ENCODE measurements around the gene SKI. TPM values are rescaled to one million over a fixed set of nuclear protein-coding genes. Genes with fewer than 3 reads are reported as not detected.
A peak's percentile ranks its signal among the peaks of the same experiment; 100 is the strongest.

The SKI gene
- total and polyA plus RNA-seq, 2 experiments from 2014 or later, result 9.3 to 66.8 TPM

- TF ChIP-seq REST (IDR thresholded peaks at IDR 0.05; ENCODE audit: unreplicated experiment), result no peak
- no peak for TF ChIP-seq ETS1 (IDR thresholded peaks at IDR 0.05)
Measured at GRCh38 chr1:2228694-2229036, 546 bp downstream of the SKI start (continued).

- Histone ChIP-seq H3K27ac (ENCODE audit: low read depth) (no peak overlapping the region), H2AFZ (no peak overlapping the region), H3K4me2 (peak overlapping the region; percentile 99), H3K79me2 (replicated peaks; ENCODE audit: insufficient read depth) (peaks cover 55% of the 10 kb centered on the region), H3K27me3 (ENCODE audit: insufficient read depth) (no peaks in the 10 kb centered on the region), H3K36me3 (ENCODE audit: insufficient read depth) (no peaks in the 10 kb centered on the region), H3K4me1 (ENCODE audit: insufficient read depth) (peaks cover 34% of the 10 kb centered on the region; the same call in 1 of the 2 replicates), H3K9me2 (ENCODE audit: insufficient read depth) (no peaks in the 10 kb centered on the region), H3K4me3 (peak overlapping the region; percentile 85), H3F3A (replicated peaks; ENCODE audit: low read depth) (peaks cover 13% of the 10 kb centered on the region; the same call in 1 of the 2 replicates), H4K20me1 (replicated peaks; ENCODE audit: insufficient read depth) (peaks cover 36% of the 10 kb centered on the region)
- Mint-ChIP-seq H3K36me3 (ENCODE audit: low read depth) (peaks cover 10% of the 10 kb centered on the region), H3K4me3 (peak overlapping the region; percentile 97), H3K27ac (peak overlapping the region; percentile 93), H3K27me3 (ENCODE audit: insufficient read depth, low read depth, poor library complexity) (peaks cover 16% of the 10 kb centered on the region), H3K4me1 (peaks cover 37% of the 10 kb centered on the region), H3K9me3 (no peaks in the 10 kb centered on the region; the same call in 2 of the 3 replicates)
- ATAC-seq, result peak; percentile 5
- DNase-seq (ENCODE audit: low spot score), result peak; percentile 62
- TF ChIP-seq CTCF (conservative IDR thresholded peaks at IDR 0.05; ENCODE audit: low read depth in 2 of 2), result peak in 1 of 2 experiments; percentile 17; a peak in 1 of 4 replicates
- TF ChIP-seq REST (IDR thresholded peaks at IDR 0.05; ENCODE audit: unreplicated experiment), result no peak
Measured at GRCh38 chr1:2229037-2229864, 1.1 kb downstream of the SKI start.

Measured in GM23338 (cell line).